Astrocyte (in vitro differentiated cells and primary cell): ENCODE data around the gene PRKCB. TPM values are rescaled to one million over a fixed set of nuclear protein-coding genes. Genes with fewer than 3 reads are reported as not detected.

Experiments used
- DNase-seq: peaks from one replicate; pipeline ENCODE4 v3.0.0-alpha.2; 2010; ENCODE audit warnings: low read depth
- FAIRE-seq: peaks from 2 replicates; lab custom pipeline; 2011; peaks lifted over from hg19 to GRCh38; lab: Jason Lieb, UNC
- H2AFZ ChIP-seq: 2 replicates; pipeline ENCODE4 v1.6.0; 2012; ENCODE audit warnings: low read depth, low read length, inconsistent platforms
- H3K27ac ChIP-seq: 2 replicates; pipeline ENCODE4 v1.5.1; 2011; ENCODE audit warnings: low read depth, low read length, inconsistent platforms
- H3K27me3 ChIP-seq: 2 replicates; pipeline ENCODE4 v1.6.0; 2011; ENCODE audit warnings: low read length, inconsistent platforms; ENCODE audit not compliant: insufficient read depth
- H3K36me3 ChIP-seq: 2 replicates; pipeline ENCODE4 v1.5.1; 2011; ENCODE audit warnings: low read length, inconsistent platforms; ENCODE audit not compliant: insufficient read depth
- H3K4me1 ChIP-seq: 2 replicates; pipeline ENCODE4 v1.5.1; 2011; ENCODE audit warnings: low read length, inconsistent platforms; ENCODE audit not compliant: insufficient read depth
- H3K4me2 ChIP-seq: 2 replicates; pipeline ENCODE4 v1.6.0; 2012; ENCODE audit warnings: low read length, inconsistent platforms
- H3K4me3 ChIP-seq: 2 replicates; pipeline ENCODE4 v1.5.1; 2011; ENCODE audit warnings: low read depth, mild to moderate bottlenecking, low read length, inconsistent platforms; ENCODE audit not compliant: insufficient read depth
- H3K79me2 ChIP-seq: 2 replicates; pipeline ENCODE4 v1.6.0; 2012; ENCODE audit warnings: mild to moderate bottlenecking, low read length, inconsistent platforms; ENCODE audit not compliant: insufficient read depth
- H3K9ac ChIP-seq: 2 replicates; pipeline ENCODE4 v1.6.0; 2012; ENCODE audit warnings: mild to moderate bottlenecking, low read length, inconsistent platforms
- H3K9me3 ChIP-seq: 2 replicates; pipeline ENCODE4 v1.5.1; 2012; ENCODE audit warnings: low read depth, mild to moderate bottlenecking, low read length, inconsistent platforms; ENCODE audit not compliant: insufficient read depth
- H4K20me1 ChIP-seq: 2 replicates; pipeline ENCODE4 v1.6.0; 2012; ENCODE audit warnings: low read length, inconsistent platforms; ENCODE audit not compliant: insufficient read depth
- H3K27ac Mint-ChIP-seq: one replicate; pipeline ENCODE4 v1.8.0; 2021; ENCODE audit warnings: mild to moderate bottlenecking, mixed read lengths; ENCODE audit not compliant: unreplicated experiment
- H3K27me3 Mint-ChIP-seq: one replicate; pipeline ENCODE4 v1.8.0; 2021; ENCODE audit warnings: low read depth, mixed read lengths; ENCODE audit not compliant: unreplicated experiment
- H3K36me3 Mint-ChIP-seq: one replicate; pipeline ENCODE4 v1.8.0; 2021; ENCODE audit warnings: low read depth, mixed read lengths; ENCODE audit not compliant: unreplicated experiment
- H3K4me1 Mint-ChIP-seq: one replicate; pipeline ENCODE4 v1.8.0; 2021; ENCODE audit warnings: low read depth, mixed read lengths; ENCODE audit not compliant: unreplicated experiment
- H3K4me3 Mint-ChIP-seq: one replicate; pipeline ENCODE4 v1.8.0; 2021; ENCODE audit warnings: mild to moderate bottlenecking, moderate library complexity, mixed read lengths; ENCODE audit not compliant: unreplicated experiment
- H3K9me3 Mint-ChIP-seq: one replicate; pipeline ENCODE4 v1.8.0; 2021; ENCODE audit warnings: mild to moderate bottlenecking, mixed read lengths; ENCODE audit not compliant: unreplicated experiment
- CTCF ChIP-seq: IDR thresholded peaks from 2 replicates; pipeline ENCODE4 v1.5.1; 2011; ENCODE audit warnings: low read depth, mild to moderate bottlenecking, inconsistent platforms, low read length, moderate library complexity; ENCODE audit not compliant: insufficient read depth
- EZH2 ChIP-seq: IDR thresholded peaks from 2 replicates; pipeline ENCODE4 v1.6.1; 2012; ENCODE audit warnings: mild to moderate bottlenecking, low read length, inconsistent platforms; ENCODE audit not compliant: insufficient read depth
- total RNA-seq: library from RNA; stranded (reverse); gene quantifications from 2 replicates; pipeline ENCODE4 v1.2.1, GENCODE V29; 2021

Gene PRKCB
- total RNA-seq, 1 donor from 2014 or later = 2.5 TPM

GRCh38 chr16:23943604-23944003 is 107.8 kb downstream of the PRKCB start:
- DNase-seq = no peak
- Histone ChIP-seq H2AFZ (no peak overlapping the region), H3K4me3 (no peak overlapping the region), H3K9ac (no peak overlapping the region), H3K27ac (no peak overlapping the region), H3K9me3 (no peaks in the 10 kb centered on the region), H4K20me1 (no peaks in the 10 kb centered on the region), H3K36me3 (no peaks in the 10 kb centered on the region), H3K79me2 (no peaks in the 10 kb centered on the region), H3K4me1 (no peaks in the 10 kb centered on the region), H3K27me3 (no peaks in the 10 kb centered on the region), H3K4me2 (no peak overlapping the region)
- Mint-ChIP-seq H3K27me3 (peaks cover 3% of the 10 kb centered on the region), H3K36me3 (no peaks in the 10 kb centered on the region), H3K27ac (no peak overlapping the region), H3K4me3 (no peak overlapping the region), H3K4me1 (peaks cover 7% of the 10 kb centered on the region), H3K9me3 (no peaks in the 10 kb centered on the region)
- TF ChIP-seq EZH2 (no peak), CTCF (no peak)
- FAIRE-seq = no peak

GRCh38 chr16:23944381-23944780 is 108.6 kb downstream of the PRKCB start:
- H2AFZ ChIP-seq = no peak overlapping the region
- TF ChIP-seq CTCF (no peak), EZH2 (no peak)
- H3K4me3 ChIP-seq = no peak overlapping the region
- H3K36me3 Mint-ChIP-seq = no peaks in the 10 kb centered on the region
- peaks cover 3% of the 10 kb centered on the region for H3K27me3 Mint-ChIP-seq
- no peaks in the 10 kb centered on the region for H3K27me3 ChIP-seq
- H4K20me1 ChIP-seq = no peaks in the 10 kb centered on the region
- H3K4me1 ChIP-seq = no peaks in the 10 kb centered on the region
- no peaks in the 10 kb centered on the region for H3K9me3 Mint-ChIP-seq
- H3K27ac Mint-ChIP-seq = no peak overlapping the region
- H3K36me3 ChIP-seq = no peaks in the 10 kb centered on the region
- H3K9ac ChIP-seq = no peak overlapping the region
- no peak overlapping the region for H3K4me3 Mint-ChIP-seq
- no peaks in the 10 kb centered on the region for H3K79me2 ChIP-seq
- no peak for FAIRE-seq
- peaks cover 7% of the 10 kb centered on the region for H3K4me1 Mint-ChIP-seq
- no peak overlapping the region for H3K27ac ChIP-seq
- no peak overlapping the region for H3K4me2 ChIP-seq
- no peaks in the 10 kb centered on the region for H3K9me3 ChIP-seq
- no peak for DNase-seq

- DNase-seq (no peak), FAIRE-seq (no peak)
- Histone ChIP-seq H3K9me3 (no peaks in the 10 kb centered on the region), H2AFZ (no peak overlapping the region), H3K36me3 (no peaks in the 10 kb centered on the region), H3K9ac (no peak overlapping the region), H3K4me3 (no peak overlapping the region), H4K20me1 (no peaks in the 10 kb centered on the region), H3K27me3 (no peaks in the 10 kb centered on the region), H3K4me1 (no peaks in the 10 kb centered on the region), H3K79me2 (no peaks in the 10 kb centered on the region), H3K4me2 (no peak overlapping the region), H3K27ac (no peak overlapping the region)
- no peaks in the 10 kb centered on the region for H3K36me3 Mint-ChIP-seq
- H3K27me3 Mint-ChIP-seq = peaks cover 3% of the 10 kb centered on the region
- H3K4me3 Mint-ChIP-seq = no peak overlapping the region
- H3K4me1 Mint-ChIP-seq = peaks cover 7% of the 10 kb centered on the region
- no peak overlapping the region for H3K27ac Mint-ChIP-seq
- TF ChIP-seq EZH2 (no peak), CTCF (no peak)
- no peaks in the 10 kb centered on the region for H3K9me3 Mint-ChIP-seq
These were observed 109.5 kb downstream of the PRKCB start for GRCh38 chr16:23945243-23945642.
